GM10248 (cell line): ENCODE data around the gene SFMBT2.

ENCODE experiments used
- CTCF ChIA-PET: fragments of 300-600 bp; sonication (Branson Sonifier 250); formaldehyde crosslinking; extraction: SDS; loops from one replicate; lab custom pipeline; 2021; ENCODE audit warnings: antibody characterized with exemption; lab: Yijun Ruan, JAX
- POLR2A ChIA-PET: fragments of 350-650 bp; sonication (Branson Sonifier 250); formaldehyde crosslinking; extraction: SDS; loops from one replicate; lab custom pipeline; 2020; ENCODE audit warnings: antibody characterized with exemption; lab: Yijun Ruan, JAX
- DNase-seq: peaks from one replicate; pipeline ENCODE4 v3.0.0; 2012; ENCODE audit errors: extremely low spot score
- TF ChIP-seq, protein P1 (sequence below): IDR thresholded peaks from 2 replicates; pipeline ENCODE4 v1.5.1; 2012; ENCODE audit warnings: mild to moderate bottlenecking, low read depth; ENCODE audit errors: extremely low read depth, missing control alignments, control extremely low read depth

The SFMBT2 gene

DNA sequence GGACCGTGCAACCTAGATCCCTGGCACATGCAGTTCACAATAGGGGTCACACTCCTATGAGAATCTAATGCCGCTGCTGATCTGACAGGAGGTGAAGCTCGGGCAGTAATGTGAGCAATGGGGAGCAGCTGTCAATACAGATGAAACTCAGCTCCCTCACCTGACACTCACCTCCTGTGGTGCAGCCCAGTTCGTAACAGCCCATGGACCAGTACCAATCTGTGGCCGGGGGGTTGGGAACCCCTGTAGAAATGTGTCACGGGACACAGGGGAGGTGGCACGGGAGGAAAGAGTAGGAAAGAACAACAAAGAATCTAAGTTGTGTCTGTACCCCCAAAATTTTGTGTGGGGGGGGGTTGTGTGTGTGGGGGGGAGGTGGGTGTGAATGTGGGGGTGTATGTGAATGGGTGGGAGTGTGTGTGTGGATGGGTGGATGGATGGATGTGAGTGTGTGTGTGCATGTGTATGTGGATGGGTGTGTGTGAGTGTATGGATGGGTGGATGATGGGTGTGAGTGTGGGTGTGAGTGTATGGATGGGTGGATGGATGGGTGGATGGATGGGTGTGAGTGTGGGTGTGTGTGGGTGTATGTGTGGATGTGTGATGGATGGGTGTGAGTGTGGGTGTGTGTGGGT, 33.1 kb downstream of the SFMBT2 start:
- CTCF ChIA-PET: no interaction called here
- POLR2A ChIA-PET: no interaction called here
- TF ChIP-seq, protein P1, sequence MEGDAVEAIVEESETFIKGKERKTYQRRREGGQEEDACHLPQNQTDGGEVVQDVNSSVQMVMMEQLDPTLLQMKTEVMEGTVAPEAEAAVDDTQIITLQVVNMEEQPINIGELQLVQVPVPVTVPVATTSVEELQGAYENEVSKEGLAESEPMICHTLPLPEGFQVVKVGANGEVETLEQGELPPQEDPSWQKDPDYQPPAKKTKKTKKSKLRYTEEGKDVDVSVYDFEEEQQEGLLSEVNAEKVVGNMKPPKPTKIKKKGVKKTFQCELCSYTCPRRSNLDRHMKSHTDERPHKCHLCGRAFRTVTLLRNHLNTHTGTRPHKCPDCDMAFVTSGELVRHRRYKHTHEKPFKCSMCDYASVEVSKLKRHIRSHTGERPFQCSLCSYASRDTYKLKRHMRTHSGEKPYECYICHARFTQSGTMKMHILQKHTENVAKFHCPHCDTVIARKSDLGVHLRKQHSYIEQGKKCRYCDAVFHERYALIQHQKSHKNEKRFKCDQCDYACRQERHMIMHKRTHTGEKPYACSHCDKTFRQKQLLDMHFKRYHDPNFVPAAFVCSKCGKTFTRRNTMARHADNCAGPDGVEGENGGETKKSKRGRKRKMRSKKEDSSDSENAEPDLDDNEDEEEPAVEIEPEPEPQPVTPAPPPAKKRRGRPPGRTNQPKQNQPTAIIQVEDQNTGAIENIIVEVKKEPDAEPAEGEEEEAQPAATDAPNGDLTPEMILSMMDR: no peak
- DNase-seq: no peak

DNA sequence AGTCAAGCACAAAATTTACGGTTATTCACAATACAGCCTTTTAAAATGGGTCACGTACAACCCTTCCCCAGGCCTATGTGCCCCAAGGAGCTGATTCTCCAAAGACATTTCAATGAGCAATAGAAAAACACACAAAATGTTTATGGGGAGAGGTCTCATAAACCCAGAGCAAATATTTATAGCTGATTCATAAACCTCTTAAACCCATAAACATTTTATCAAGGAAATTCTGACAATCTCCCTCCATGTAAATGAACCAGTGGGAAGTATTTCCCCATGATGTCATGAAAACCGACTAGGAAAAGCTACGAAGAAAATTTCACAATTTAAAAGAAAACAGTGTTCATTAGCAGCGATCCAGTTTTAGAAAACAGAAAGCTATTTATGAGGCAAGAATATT, 36.0 kb downstream of the SFMBT2 start:
- DNase-seq: no peak
- TF ChIP-seq, protein P1: no peak
- POLR2A ChIA-PET: interaction anchor here (0.6 kb wide), 2 partner anchors 55 to 1399 kb away, joined by 3 read pairs; no protein-coding TSS in a partner anchor
- CTCF ChIA-PET: interaction anchor here (0.8 to 2.4 kb wide), 6 partner anchors 9 to 71 kb away, joined by 3 to 9 read pairs (median 3); no protein-coding TSS in a partner anchor

DNA sequence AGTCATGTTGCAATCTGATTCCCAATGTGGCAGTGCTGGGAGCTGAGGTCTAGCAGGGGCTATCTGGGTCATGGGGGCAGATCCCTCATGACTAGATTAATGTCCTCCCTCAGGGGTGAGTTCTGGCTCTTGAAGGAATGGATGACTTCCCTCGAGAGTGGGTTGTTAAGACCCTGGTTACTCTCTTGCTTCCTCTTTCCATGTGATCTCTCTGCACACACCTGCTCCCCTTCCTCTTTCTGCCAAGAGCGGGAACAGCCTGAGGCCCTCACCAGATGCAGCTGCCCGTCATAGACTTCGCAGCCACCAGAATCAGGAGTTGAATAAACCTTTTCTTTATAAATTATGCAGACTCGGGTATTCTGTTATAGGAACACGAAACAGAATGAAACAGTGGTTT, 37.8 kb downstream of the SFMBT2 start:
- ChIA-PET POLR2A (no interaction called here), CTCF (interaction anchor here (1.1 to 1.6 kb wide), 3 partner anchors 13 to 148 kb away, joined by 3 read pairs; no protein-coding TSS in a partner anchor)
- TF ChIP-seq, protein P1: no peak
- no peak for DNase-seq

DNA sequence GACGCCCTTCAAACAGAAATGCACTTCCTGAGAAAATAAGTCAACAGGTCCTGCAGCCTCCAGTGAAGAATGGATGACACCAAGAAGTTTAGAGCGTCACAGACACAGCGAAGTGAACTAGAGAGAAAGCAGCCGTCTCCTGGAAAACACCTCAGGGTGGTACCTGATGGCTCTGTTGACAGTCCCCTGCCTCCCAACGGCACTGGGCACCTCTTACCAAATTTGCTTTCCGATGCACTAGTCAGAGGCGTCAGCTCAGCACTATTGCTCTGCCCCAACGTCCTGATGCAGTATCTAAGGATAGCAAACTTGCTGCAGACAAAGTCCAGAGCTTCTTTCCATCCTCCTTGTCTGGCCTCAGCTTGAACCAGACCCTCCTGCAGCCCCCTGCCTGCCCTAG, 38.3 kb downstream of the SFMBT2 start:
- no peak for DNase-seq
- POLR2A ChIA-PET: interaction anchor here (0.6 kb wide), 1 partner anchor 32 kb away, joined by 3 read pairs; no protein-coding TSS in a partner anchor
- CTCF ChIA-PET: interaction anchor here (1.0 to 1.6 kb wide), 4 partner anchors 10 to 148 kb away, joined by 3 to 5 read pairs (median 3); no protein-coding TSS in a partner anchor
- TF ChIP-seq, protein P1: no peak

DNA sequence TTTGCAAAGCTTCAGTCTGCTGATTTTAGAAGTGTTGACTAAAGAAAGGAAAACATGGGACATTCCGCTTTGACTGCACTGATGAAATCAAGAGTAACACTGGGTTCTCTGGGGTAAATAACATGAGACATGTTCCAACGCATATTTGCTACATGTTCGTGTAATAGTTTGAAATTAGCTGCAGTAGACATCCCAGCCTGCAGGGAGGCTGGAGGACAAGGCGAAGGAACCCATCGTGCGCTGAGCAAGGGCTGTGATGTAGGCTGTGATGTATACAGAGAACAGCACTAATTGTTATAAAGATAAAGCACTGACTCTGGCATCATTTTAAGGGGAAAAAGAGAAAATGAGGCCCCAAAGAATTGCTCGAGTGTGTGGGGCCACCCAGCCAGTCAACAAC, 40.3 kb downstream of the SFMBT2 start:
- CTCF ChIA-PET: interaction anchor here (1.2 to 2.3 kb wide), 2 partner anchors 9 to 11 kb away, joined by 3 to 5 read pairs; no protein-coding TSS in a partner anchor
- POLR2A ChIA-PET: no interaction called here
- no peak for DNase-seq
- TF ChIP-seq, protein P1: no peak

DNA sequence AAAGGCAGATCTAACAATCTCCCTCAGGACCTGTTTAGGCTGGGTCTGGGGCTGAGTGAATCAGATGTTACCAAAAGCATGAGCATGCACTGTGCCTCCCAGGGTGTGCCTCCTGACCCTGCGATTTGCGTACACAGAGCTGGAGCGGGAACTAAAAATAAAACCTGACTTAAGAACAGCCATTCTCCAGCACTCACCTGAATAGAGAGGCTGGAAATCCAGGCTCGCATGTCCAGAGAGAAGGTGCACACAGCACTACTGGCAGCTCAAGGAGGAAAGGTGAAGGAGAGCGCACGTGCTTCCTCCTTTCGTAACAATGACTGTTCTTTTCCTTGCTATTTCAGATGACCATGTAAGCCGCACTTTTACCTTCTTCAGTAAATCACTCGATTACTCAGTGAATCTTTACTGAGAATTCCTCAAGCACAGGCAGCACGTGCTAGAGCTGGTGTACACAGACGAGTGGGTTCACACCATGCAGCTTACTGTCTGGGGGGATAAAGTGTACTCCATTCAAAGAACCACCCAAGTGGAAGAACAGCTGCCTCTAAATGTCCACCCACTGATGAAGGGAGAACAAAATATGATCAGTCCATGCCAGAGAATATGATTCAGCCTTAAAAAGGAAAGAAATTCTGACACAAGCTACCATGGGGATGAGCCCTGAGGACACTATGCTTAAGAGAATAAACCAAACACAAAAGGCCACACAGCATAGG, 45.6 kb downstream of the SFMBT2 start:
- no peak for DNase-seq
- ChIA-PET CTCF (interaction anchor here (0.7 to 1.0 kb wide), 3 partner anchors 10 to 79 kb away, joined by 3 to 4 read pairs (median 3); no protein-coding TSS in a partner anchor), POLR2A (no interaction called here)

More for the DNA sequence above, 45.6 kb downstream of the SFMBT2 start:
- TF ChIP-seq, protein P1: no peak
